Daoy (cell line): ENCODE results near the gene CTDSP2. TPM values are rescaled to one million over a fixed set of nuclear protein-coding genes. Genes with fewer than 3 reads are reported as not detected.
A peak's percentile ranks its signal among the peaks of the same experiment; 100 is the strongest.
"Not testable (repeated sequence)": the region's sequence is repeated elsewhere in the genome, so short reads cannot be mapped to it uniquely, and the experiment has no call there.

ENCODE experiments used
- DNase-seq: peaks from one replicate; pipeline ENCODE4 v3.0.0-alpha.2; 2015; ENCODE audit warnings: low read depth
- total RNA-seq: library from RNA; depleted of rRNA; stranded (reverse); fragments of >200 nt; shearing (Covaris generic); gene quantifications from 2 replicates; pipeline ENCODE4 v1.2.3, GENCODE V29; 2014

The CTDSP2 gene
- total RNA-seq, 1 experiment from 2014 or later: 28.2 TPM

DNA sequence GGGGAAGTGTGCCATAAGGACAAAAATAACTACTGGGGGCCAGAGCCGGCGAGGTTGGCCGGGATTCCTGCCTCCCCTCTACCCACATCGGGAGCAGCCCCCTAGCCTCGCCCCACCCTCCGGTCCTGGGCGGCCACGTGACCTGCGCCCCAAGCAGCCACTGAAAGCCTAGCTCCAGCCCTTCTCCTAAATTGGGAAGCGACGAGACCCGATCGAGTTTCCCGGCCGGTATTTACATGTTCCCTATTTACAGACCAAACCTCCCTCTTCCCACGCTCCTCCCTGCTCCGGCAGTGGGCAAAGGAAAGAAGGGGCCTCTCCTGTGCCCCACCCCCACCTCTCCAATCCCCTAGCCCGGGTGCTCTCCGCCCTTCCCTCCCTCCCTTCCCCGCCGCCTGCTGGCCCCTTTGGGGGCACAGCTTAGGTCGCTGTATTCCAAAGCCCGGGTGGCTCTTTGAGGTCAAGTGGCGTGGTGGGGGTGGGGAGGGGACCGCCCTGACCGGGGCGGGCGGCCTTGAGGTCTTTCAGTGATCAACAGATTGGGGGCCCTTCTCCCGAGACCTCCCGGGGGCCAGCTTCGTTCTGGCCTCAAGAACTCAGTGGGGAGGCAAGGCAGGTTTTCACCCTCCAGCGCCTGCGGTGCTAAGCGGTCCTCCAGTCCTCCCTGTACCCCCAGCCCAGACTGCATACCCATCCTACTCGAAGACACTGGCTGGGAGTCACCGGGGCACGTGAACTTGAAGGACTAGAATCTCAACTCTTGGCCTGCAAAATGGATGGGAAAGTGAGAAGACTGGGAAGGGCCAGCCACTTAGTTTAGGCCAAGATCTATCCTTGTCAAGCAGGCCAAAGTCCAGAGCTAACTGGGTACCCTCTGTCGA, 6.3 kb upstream of the CTDSP2 start:
- no peak for DNase-seq

DNA sequence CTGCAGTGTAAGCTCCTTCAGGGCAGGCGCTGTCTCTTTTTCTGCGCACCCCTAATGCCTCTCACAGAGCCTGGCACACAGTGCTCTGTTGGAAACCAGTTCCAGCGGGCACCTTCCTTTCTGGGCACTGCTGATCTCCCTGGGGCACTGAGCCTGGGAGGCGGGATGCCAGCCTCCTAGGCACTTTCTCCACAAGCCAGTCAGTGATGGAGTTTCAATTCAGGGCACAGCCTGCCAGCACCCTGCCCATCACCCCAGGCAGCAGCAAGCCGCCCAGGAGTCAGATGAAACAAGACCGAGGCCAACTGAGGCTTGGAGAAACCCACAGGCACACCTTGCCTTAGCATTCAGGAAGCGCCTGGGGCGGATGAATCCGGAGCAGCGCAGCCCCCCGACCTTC, 5.7 kb upstream of the CTDSP2 start:
- DNase-seq: no peak

DNA sequence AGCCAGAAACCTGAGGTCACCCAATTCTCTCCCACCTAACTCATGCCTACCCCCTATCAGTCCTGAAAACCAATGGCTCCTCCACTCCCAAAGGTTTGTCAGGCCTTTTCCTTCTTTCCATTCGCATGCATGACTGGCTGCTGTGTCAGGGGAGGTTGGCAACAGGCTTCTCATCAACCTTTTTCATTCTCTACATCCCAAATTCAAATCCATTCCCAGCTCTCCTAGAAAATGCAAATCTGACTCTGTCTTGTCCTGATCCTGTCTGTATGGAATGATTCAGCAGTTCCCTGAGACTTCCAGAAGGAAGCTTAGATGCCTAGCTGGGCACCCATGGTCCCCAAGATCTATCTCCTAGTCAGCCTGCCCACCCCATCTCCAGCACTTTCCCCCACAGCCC, 5.0 kb upstream of the CTDSP2 start:
- no peak for DNase-seq

DNA sequence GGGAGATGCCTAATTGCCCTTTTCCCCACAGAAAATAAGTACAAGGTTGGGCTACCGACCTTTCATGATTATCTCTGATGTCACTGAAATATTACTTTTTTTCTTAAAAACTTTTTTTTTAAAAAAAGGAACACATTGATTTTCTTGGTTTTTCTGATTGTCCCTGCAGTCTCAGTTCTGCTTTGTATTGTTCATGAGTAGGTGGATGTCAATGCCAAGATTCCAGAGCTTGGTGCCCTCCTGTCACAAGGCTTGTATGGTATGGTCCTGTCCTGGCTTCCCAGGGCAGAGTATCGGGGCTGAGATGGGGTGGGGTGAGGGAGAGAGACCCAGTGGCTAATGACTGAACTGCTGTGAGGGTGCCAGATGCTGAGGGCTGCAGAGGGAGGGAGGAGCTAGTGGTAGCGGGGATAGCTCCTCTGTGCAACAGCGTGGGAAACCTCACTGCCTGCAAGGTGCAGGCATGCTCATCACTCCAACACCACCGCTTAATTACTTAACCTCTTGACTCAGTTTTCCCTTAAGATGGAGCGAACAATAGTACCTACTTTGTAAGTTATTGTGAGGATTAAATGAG, 4.4 kb upstream of the CTDSP2 start:
- no peak for DNase-seq

DNA sequence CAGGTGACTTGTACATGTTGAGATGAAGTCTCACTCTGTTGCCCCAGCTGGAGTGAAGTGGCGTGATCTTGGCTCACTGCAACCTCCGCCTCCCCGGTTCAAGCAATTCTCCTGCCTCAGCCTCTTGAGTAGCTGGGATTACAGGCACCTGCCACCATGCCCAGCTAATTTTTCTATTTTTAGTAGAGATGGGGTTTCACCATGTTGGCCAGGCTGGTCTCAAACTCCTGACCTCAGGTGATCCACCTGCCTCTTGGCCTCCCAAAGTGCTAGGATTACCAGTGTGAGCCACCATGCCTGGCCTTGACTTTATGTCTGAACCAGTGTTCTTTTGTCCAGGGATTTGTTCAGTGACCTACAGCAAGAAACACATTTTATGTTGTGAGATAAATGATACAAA, 2.9 kb upstream of the CTDSP2 start:
- DNase-seq: not testable (repeated sequence)

DNA sequence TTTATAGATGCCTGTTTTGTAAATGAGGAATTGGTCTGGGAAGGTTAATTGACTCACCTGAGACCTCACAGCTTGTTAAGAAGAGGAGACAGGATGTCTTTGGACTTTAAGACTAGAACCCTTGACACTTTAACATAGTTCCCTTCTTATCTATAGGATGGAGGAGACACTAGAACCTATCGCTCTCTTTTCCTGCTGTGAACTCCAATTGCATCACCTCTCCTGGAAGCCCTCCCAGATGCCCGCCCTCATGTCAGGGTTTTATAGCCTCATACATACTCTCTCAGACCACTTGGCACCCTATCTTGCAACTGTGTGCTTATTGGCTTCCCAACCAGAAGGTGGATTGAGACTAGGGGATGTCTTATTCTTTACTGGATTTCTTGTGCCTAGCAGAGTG, 2.5 kb upstream of the CTDSP2 start:
- DNase-seq: no peak

DNA sequence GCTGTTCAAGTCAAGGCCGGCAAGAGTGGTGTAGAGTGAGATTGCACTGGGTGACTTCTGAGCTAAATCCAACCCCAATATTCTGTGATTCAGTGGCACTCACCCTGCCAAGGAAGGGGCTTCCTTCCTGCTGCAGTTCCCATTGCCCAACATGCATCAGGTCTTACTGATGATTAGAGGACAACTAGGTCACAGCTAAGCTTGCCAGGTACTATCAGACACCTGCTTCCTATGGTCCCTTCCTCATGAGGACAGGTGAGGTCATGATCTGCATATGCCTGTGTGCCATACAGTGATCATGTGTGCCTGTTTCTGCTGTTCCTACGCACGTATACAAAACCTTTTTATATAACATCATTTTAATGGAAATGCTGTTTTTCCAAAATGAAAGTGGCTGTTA, 1.7 kb upstream of the CTDSP2 start:
- DNase-seq: no peak

DNA sequence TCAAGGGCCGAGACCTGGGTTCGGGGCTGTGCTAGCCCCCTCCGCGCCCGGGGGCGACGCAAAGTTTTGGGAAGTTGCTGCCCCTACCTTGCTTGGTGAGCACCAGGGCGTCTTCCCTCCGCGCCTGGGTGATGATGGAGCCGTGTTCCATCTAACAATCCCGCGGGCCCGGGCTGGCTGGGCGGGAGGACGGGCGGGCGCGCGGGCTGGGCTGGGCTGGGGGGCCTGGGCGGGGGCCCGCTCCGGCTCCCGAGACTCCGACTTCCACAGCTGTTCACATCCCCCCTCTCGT, 298 bp downstream of the CTDSP2 start:
- DNase-seq: no peak

DNA sequence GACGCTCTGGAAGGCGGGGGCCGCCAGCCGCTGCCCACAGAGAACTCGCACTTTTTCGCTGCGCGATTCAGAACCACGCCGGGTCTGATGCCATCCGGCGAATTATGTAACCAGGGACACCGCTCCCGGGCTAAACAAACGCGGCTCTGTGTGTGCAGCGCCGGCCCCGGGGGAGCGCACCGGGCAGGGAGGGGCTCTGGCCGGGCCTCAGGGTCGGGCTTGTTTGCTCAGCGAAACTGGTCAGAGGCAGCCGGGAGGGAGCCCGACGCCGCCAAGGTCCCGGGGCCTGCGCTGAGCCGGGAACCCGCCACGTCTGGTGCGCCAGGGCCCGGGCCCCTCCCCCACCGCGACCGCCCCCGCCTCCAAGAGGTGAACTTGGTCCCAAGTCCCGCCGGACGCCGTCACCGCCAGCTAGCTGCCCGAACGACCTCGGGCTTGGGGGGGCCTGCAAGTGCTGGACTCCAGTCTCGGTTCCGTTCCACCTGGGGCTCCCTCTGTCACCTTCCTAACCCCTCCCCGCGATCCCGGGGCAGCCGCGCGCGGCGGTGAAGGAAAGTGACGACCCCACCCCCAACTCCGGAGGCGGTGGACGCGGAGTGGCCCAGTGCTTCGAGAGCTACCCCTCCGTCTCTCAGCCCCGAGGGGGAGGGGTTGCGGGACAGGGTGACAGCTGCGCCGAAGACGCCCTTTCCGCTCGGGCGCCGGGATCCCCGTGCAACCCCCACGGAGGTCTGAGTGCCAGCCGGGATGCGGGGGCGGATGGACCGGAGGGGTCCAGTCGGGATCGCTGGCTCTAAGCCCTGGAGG, 848 bp downstream of the CTDSP2 start:
- peak; percentile 52 for DNase-seq

DNA sequence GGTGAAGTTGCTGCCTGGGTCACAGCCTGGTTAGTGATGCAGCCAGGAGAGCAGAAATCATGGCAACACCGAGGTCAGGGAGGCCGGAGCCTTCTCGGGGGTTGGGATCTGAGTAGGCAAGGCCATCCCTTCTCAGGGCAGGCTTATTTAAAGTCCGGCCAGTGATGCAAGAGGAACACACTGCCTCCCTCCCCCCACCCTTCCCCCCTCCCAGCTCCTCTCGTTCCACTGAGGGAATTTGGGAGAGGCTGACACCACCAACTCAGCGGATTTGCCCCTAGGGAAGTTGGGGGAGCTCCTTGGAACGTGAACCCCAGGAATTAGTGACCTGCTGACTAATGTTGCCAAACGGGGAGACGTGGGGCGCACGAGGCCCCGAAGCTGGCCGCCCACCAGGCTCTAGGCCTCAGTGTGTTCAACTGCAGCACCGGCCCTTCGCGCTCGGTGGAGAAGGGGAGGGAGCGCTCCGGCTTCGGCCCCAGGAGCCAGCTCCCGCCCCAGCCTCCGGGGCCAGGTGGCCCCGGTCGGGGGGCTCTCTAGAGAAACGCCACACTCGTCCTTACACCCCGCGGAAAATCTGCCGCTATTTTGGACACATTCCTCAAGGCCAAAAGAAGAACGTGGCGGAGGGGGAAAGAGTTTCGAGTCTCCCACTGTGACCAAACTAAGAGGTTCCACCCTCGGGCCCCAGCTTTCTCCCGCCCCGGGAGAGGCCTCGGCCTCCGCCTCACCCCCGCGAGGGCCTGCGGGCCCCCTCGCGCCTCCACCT, 1.6 kb downstream of the CTDSP2 start:
- DNase-seq: peak; percentile 44

DNA sequence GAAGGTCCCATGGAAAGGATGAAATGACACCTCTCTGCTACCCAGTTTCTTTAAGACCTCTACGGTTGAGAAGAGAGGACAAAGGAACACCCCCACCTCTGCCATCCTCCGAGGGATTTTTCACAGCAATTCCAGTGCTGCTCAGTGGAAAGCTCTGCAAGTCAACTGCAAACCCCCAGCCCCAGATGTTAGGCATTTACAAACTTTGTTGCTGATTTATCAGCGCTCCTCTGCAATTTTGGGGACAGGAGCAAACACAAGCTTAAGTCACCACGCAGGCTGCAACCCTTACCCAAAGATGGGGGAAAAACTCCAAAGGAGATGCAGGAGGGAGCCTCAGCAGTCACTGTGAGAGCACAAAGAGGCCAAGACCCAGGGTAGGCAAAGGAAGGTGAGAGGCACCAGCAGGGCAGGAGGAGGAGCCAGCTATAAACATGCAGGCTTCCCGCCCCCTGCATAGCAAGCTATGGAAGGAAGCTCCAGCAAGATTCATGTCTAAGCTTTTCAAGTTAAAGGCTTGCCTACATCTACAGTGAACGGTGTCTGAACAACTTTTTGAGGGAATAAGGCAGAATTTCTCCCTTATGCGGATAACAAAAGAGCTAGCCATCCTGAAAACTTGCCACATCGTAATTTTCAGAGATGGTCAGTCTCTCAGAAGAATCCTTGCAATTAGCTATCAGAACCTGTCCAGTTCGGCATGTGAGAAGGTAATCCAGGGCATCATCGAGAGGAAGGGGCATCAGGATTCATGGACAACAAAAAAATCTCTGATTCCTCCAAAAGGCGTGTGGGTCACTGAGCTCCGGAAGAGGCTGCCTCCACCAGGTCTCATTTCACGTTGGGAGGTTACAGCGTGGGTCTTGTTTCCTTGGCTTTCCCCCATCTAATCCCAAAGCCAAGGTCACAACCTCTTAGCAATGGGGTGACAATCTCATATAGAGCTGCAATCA, 3.9 kb downstream of the CTDSP2 start:
- no peak for DNase-seq

DNA sequence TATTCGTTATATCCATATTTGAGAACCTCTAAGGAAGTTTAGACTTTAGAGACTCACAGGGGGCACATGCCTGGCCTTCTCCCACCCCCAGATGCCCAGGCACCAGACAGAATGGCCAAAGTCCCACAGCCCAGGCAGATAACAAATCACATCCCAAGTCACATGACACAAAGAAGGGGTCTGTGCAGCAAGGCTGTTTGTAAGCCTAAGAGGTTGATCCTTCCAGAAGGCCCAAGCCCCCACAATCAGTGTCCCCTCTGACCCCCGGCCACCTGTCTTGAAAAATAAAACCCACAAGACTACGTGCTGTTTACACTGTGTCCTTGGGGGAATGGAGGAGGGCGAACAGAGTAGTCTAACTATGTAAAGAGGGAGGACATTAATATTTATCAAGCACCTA, 5.1 kb downstream of the CTDSP2 start:
- no peak for DNase-seq

DNA sequence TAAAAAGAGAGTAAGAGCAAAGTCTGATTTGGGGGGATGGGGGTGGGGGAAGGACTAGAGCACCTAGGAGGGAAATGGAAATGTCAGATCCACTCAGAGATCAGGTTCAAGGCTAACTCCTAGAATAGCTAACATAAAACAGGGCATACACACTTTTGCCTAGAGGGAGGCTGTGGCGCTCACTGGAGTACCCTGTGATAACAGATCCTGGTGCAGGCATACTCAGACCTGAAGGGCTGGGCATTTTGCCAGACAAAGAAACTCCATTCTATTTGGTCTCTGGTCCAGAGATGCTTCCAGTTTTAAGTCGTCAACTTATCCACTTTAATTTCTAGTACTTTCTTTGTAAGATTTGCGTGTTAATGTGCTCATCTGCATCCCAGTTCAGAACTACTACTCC, 5.8 kb downstream of the CTDSP2 start:
- peak; percentile 42 for DNase-seq

DNA sequence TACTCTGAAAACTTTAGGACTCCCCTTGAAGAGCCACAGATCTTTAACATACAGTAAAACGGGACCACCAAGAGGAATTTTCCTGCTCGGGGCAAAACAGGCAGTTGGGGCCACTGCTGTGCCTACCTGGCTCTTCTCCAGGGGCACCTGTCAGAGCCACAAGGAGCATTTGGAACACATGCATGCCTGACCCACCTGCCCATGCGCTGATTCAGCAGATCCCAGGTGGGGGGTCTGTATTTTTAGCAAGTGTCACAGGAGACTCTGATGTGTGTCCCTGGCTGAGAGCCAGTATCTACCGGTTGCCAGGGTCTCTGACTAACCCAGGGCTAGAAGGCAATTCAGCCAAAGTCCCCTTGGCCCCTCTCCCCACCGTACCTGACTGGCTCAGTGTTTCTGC, 6.5 kb downstream of the CTDSP2 start:
- DNase-seq: no peak

DNA sequence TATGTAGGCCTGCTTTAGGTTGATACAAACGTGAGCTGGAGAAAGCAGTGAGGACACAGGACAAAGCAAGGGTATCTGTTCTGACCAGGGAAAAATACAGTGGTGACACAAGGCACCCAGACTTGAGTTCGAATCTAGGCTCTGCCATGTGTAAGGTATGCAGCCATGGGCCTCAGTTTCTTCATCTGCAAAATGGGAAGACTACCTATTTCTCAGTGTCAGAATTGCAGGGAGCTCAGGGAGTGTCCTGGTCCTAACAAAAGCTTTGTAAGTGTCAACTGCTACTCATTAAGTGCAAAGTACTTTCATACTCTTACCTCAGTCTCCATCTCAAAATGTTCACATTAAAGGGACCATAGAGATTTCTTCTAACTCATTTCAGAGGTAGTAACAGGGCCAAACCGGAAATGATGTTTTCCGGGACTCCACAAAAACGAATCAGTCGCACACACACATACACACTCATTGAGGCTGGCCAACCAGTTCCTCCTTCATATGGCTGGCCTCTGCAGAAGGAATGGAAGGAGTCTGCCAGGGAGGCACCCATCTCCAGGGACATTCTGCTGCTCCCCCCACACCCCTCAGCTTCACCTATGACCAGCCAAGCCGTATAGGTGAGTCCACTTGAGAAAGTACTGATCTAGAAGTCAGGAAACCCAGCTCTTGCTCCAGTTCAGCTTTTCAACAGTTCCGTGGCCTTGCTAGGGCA, 7.8 kb downstream of the CTDSP2 start:
- DNase-seq: no peak

DNA sequence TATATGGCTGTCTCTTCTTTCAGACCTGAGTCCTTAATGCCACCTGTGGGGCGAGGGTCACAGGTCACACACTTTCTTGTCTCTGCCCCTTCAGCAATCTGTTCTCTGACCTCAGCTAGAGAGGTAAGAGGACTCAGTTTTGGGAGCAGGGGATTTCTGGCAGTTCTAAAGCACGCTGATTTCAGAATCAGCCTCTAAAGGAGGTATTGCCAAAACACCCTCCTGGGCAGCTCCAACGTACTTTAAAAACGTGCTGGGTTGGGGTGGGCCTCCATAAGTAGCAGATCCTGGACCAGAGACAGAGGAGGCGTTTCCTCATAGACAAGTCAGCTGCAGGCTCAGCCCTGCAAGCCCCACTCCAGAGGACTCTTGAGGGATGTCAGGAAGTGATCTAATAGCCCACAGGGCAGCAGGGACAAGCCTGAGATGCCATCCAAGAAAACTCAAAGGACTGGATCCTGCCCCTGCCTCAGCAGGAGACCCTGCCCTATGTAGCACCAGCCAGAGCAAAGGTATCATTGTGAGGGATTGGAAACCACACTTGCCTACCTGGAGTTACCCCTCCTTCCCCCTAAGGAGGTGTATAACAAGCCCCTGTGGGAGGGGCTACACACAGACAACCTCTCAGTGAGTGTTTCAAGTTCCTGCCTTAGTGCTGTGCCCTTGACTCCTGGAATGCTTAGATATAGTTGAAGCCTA, 8.5 kb downstream of the CTDSP2 start:
- peak; percentile 76 for DNase-seq

DNA sequence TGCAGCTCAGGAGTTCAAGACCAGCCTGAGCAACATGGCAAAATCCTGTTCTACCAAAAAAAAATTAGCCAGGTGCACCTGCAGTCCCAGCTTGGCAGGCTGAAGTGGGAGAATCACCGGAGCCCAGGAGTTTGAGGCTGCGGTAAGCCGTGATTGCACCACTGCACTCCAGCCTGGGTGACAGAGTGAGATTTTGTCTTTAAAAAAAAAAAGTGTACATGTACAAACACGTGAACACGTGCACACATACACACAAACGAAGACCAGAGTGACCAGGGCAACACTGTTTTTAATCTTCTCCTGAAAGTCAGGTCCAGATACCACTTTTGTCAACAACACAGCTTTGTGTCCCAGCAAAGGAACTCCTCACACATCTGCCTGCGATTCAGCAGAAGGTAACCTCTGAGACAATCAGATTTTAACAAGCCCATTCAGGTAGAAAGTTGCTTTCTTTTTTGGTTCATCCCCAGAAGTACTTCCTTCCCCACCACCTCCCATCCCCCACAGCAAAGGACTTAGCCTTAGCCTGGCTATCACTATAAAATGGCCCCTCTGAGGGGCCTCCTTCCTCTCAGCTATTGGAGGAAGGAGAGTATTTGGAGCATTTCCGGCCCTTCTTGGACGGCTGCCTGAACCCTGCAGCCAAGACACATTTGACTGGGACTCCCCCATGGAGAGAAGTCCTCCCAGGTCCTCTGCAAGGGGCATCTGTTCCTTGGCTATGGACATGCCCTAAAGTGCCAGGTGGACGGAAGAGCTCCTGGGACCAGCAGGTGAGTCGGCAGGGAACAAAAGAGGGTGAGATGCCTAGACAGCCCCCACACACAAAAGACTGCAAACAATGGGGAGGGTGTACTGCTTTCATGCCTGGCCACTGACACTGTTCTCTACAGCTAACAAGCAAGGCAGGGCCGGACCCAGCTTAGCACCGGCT, 9.8 kb downstream of the CTDSP2 start:
- peak; percentile 74 for DNase-seq
